D721Med (cell line): Measurements from ENCODE around the gene TMTC1.
"Not testable (repeated sequence)": the region's sequence is repeated elsewhere in the genome, so short reads cannot be mapped to it uniquely, and the experiment has no call there.

Source experiments
- DNase-seq: peaks from one replicate; pipeline ENCODE4 v3.0.0; 2011; ENCODE audit warnings: low spot score; ENCODE audit not compliant: insufficient read length
- FAIRE-seq: peaks from 2 replicates; lab custom pipeline; 2011; peaks lifted over from hg19 to GRCh38; lab: Jason Lieb, UNC
- TF ChIP-seq, protein P1 (sequence below): IDR thresholded peaks from 2 replicates; pipeline ENCODE4 v1.5.1; 2012; ENCODE audit warnings: mild to moderate bottlenecking, control low read depth; ENCODE audit not compliant: insufficient read depth; ENCODE audit errors: missing control alignments

Gene TMTC1

GRCh38 chr12:29783773-29784666 lies at the start of gene TMTC1:
TSS of gene TMTC1 (minus strand) at chr12:29783942. CDS start at chr12:29783751, 191 bp downstream.
- TF ChIP-seq, protein P1, sequence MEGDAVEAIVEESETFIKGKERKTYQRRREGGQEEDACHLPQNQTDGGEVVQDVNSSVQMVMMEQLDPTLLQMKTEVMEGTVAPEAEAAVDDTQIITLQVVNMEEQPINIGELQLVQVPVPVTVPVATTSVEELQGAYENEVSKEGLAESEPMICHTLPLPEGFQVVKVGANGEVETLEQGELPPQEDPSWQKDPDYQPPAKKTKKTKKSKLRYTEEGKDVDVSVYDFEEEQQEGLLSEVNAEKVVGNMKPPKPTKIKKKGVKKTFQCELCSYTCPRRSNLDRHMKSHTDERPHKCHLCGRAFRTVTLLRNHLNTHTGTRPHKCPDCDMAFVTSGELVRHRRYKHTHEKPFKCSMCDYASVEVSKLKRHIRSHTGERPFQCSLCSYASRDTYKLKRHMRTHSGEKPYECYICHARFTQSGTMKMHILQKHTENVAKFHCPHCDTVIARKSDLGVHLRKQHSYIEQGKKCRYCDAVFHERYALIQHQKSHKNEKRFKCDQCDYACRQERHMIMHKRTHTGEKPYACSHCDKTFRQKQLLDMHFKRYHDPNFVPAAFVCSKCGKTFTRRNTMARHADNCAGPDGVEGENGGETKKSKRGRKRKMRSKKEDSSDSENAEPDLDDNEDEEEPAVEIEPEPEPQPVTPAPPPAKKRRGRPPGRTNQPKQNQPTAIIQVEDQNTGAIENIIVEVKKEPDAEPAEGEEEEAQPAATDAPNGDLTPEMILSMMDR, result no peak
- DNase-seq (peak; percentile 32), FAIRE-seq (no peak)

- no peak for DNase-seq
- TF ChIP-seq, protein P1, result no peak
- no peak for FAIRE-seq
These were observed 47.4 kb upstream of the TMTC1 start for GRCh38 chr12:29831173-29831572.

DNA sequence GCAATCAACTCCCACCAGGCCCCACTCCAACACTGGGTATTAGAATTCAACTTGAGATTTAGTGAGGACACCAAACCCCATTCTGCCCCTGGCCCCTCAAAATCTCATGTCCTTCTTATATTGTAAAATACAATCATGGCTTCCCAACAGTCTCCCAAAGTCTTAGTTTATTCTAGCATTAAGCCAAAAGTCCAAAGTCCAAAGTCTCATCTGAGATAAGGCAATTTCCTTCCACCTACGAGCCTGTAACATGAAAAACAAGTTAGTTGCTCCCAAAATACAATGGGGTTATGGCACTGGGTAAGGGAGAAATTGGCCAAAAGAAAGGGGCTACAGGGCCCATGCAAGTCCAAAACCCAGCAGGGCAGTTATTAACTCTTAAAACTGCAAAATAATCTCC lies 46.6 kb upstream of the TMTC1 start:
- TF ChIP-seq, protein P1, result no peak
- FAIRE-seq (no peak), DNase-seq (no peak)

- FAIRE-seq, result no peak
- TF ChIP-seq, protein P1, result no peak
- DNase-seq, result no peak
These were observed 35.3 kb upstream of the TMTC1 start for GRCh38 chr12:29818916-29819623.

GRCh38 chr12:29816874-29817725 lies 33.4 kb upstream of the TMTC1 start:
- DNase-seq (no peak), FAIRE-seq (no peak)
- TF ChIP-seq, protein P1, result no peak

DNA sequence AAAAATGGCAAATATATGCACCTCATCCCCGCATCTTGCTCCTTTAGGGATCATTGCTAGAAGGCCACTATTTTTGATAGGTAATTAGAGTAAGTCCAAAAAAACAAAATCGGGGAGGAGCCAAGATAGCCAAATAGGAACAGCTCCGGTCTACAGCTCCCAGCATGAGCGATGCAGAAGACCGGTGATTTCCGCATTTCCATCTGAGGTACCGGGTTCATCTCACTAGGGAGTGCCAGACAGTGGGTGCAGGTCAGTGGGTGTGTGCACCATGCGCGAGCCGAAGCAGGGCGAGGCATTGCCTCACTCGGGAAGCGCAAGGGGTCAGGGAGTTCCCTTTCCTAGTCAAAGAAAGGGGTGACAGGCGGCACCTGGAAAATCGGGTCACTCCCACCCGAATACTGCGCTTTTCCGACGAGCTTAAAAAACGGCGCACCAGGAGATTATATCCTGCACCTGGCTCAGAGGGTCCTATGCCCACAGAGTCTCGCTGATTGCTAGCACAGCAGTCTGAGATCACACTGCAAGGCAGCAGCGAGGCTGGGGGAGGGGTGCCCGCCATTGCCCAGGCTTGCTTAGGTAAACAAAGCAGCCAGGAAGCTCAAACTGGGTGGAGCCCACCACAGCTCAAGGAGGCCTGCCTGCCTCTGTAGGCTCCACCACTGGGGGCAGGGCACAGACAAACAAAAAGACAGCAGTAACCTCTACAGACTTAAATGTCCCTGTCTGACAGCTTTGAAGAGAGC lies 26.0 kb upstream of the TMTC1 start:
- DNase-seq, FAIRE-seq: not testable (repeated sequence)
